HK-2 (cell line): ENCODE results near the gene RET.

Experiments
- DNase-seq: peaks from one replicate; pipeline ENCODE4 v3.0.0-alpha.2; 2018; ENCODE audit not compliant: unreplicated experiment

RET gene

GRCh38 chr10:43170491-43170890, 93.6 kb downstream of the RET start:
- DNase-seq = no peak

- no peak for DNase-seq
These were observed 95.8 kb downstream of the RET start for GRCh38 chr10:43172645-43173044.

GRCh38 chr10:43173120-43173519, 96.3 kb downstream of the RET start:
- no peak for DNase-seq

GRCh38 chr10:43174969-43175368, 98.1 kb downstream of the RET start:
- DNase-seq = no peak

GRCh38 chr10:43176271-43176670, 99.4 kb downstream of the RET start:
- DNase-seq = no peak

- no peak for DNase-seq
These were observed 100.7 kb downstream of the RET start for GRCh38 chr10:43177595-43177994.
